HepG2 (cell line): ENCODE results near the gene LBX2. TPM values are rescaled to one million over a fixed set of nuclear protein-coding genes. Genes with fewer than 3 reads are reported as not detected.
A peak's percentile ranks its signal among the peaks of the same experiment; 100 is the strongest.

Experiments
- ATRX ChIP-seq: sonication (generic); formaldehyde crosslinking; IDR thresholded peaks from 2 replicates; pipeline ENCODE4 v1.4.0; 2020; ENCODE audit warnings: missing genetic modification reagents, borderline replicate concordance
- CCDC6 ChIP-seq: sonication (generic); formaldehyde crosslinking; IDR thresholded peaks from 2 replicates; pipeline ENCODE4 v1.8.1; 2022; ENCODE audit warnings: mild to moderate bottlenecking, missing genetic modification reagents, moderate library complexity
- GLMP ChIP-seq: sonication (generic); formaldehyde crosslinking; IDR thresholded peaks from 2 replicates; pipeline ENCODE4 v1.9.0; 2021; ENCODE audit warnings: missing genetic modification reagents, mild to moderate bottlenecking, borderline replicate concordance
- HCFC1 ChIP-seq: fragments of 150-350 bp; IDR thresholded peaks from 2 replicates; pipeline ENCODE4 v1.6.1; 2014; ENCODE audit warnings: low read depth, low read length
- HMGA1 ChIP-seq: sonication (generic); formaldehyde crosslinking; conservative IDR thresholded peaks from 2 replicates; pipeline ENCODE4 v1.4.0; 2020; ENCODE audit warnings: missing genetic modification reagents
- KDM5A ChIP-seq: fragments of 200-600 bp; sonication (generic); IDR thresholded peaks from 2 replicates; pipeline ENCODE4 v1.7.0; 2018; ENCODE audit warnings: antibody characterized with exemption, mild to moderate bottlenecking, low read length, borderline replicate concordance
- MLX ChIP-seq: IDR thresholded peaks from 2 replicates; pipeline ENCODE4 v1.6.1; 2016
- NFIB ChIP-seq: sonication (generic); formaldehyde crosslinking; IDR thresholded peaks from 2 replicates; pipeline ENCODE4 v1.9.0; 2021; ENCODE audit warnings: missing genetic modification reagents, mild to moderate bottlenecking, borderline replicate concordance
- NR2F6 ChIP-seq, 2 experiments: IDR thresholded peaks; 2 replicates each; pipeline ENCODE4 v1.6.1; 2016; ENCODE audit warnings: antibody characterized with exemption in 1 of 2, mild to moderate bottlenecking in 1 of 2
- PAXIP1 ChIP-seq: sonication (generic); formaldehyde crosslinking; conservative IDR thresholded peaks from 2 replicates; pipeline ENCODE4 v1.4.0; 2020; ENCODE audit warnings: mild to moderate bottlenecking, missing genetic modification reagents, moderate library complexity
- PHF20 ChIP-seq: sonication (generic); formaldehyde crosslinking; IDR thresholded peaks from 2 replicates; pipeline ENCODE4 v1.5.0; 2020; ENCODE audit warnings: mild to moderate bottlenecking, missing genetic modification reagents
- POLR2A ChIP-seq, 2 experiments: IDR thresholded peaks; 2 replicates each; pipeline ENCODE4 v1.6.1; 2011; ENCODE audit warnings: low read depth in 2 of 2, low read length in 2 of 2, mild to moderate bottlenecking in 1 of 2, moderate library complexity in 1 of 2; ENCODE audit not compliant: insufficient read depth in 1 of 2
- PRDM4 ChIP-seq: sonication (generic); formaldehyde crosslinking; IDR thresholded peaks from 2 replicates; pipeline ENCODE4 v1.9.0; 2021; ENCODE audit warnings: missing genetic modification reagents, borderline replicate concordance
- SALL1 ChIP-seq: sonication (generic); formaldehyde crosslinking; IDR thresholded peaks from 2 replicates; pipeline ENCODE4 v1.8.0; 2022; ENCODE audit warnings: mild to moderate bottlenecking, missing genetic modification reagents
- TAF1 ChIP-seq: sonication (generic); formaldehyde crosslinking; IDR thresholded peaks from 2 replicates; pipeline ENCODE4 v1.4.0; 2020; ENCODE audit warnings: missing genetic modification reagents
- THRA ChIP-seq: sonication (generic); formaldehyde crosslinking; IDR thresholded peaks from 2 replicates; pipeline ENCODE4 v1.4.0; 2020; ENCODE audit warnings: missing genetic modification reagents, borderline replicate concordance
- U2AF1 ChIP-seq: fragments of 200-400 bp; formaldehyde crosslinking; optimal IDR thresholded peaks from 2 replicates; pipeline ENCODE3; 2017; ENCODE audit warnings: mild to moderate bottlenecking, low read depth, low read length
- YY1 ChIP-seq: IDR thresholded peaks from 2 replicates; pipeline ENCODE4 v1.6.1; 2011; ENCODE audit warnings: low read length, low read depth, moderate library complexity, mild to moderate bottlenecking; ENCODE audit not compliant: insufficient read depth, insufficient replicate concordance
- ZFP82 ChIP-seq: sonication (generic); formaldehyde crosslinking; IDR thresholded peaks from 2 replicates; pipeline ENCODE4 v1.5.1; 2020; ENCODE audit warnings: mild to moderate bottlenecking, missing genetic modification reagents, borderline replicate concordance
- ZNF501 ChIP-seq: sonication (generic); formaldehyde crosslinking; IDR thresholded peaks from 2 replicates; pipeline ENCODE4 v1.5.1; 2020; ENCODE audit warnings: mild to moderate bottlenecking, moderate library complexity, missing genetic modification reagents
- polyA plus RNA-seq, 8 experiments: library from polyadenylated mRNA; depleted of rRNA in 3 of 8; stranded (reverse) in 7 of 8; unstranded in 1 of 8; fragments of >200 nt; fragmentation: Illumina TruSeq in 4 of 8; extraction: Trizol in 4 of 8; gene quantifications; 2 replicates each; pipeline versions ENCODE4 v1.2.1 to v1.2.3, GENCODE V29; 2011 to 2016; ENCODE audit warnings: low read depth in 4 of 8, missing spikeins in 1 of 8, mixed read lengths in 1 of 8; ENCODE audit not compliant: insufficient read depth in 1 of 8
- total RNA-seq, 5 experiments: library from RNA; depleted of rRNA; stranded (reverse); fragments of >200 nt; fragmentation: Illumina TruSeq; extraction: Trizol; gene quantifications; 2 replicates each; pipeline ENCODE4 v1.2.3, GENCODE V29; 2016; ENCODE audit warnings: low read depth in 1 of 5

Gene LBX2
- total and polyA plus RNA-seq, 2 of the 13 experiments (the other 11 are each of a cell fraction or from before 2014, with no cell fraction given), result 6.4 to 8.1 TPM

- TF ChIP-seq NR2F6 (IDR thresholded peaks at IDR 0.05), result no peak
- TF ChIP-seq NR2F6 (CRISPR knock-in tag; IDR thresholded peaks at IDR 0.05), result 0 out of 2 replicates have a peak, but pooled peaks have one; percentile 17
- 0 out of 4 replicates have a peak, but pooled peaks of 1 of the 2 experiments have one; percentile 4 for TF ChIP-seq POLR2A (IDR thresholded peaks at IDR 0.05; ENCODE audit: insufficient read depth in 1 of 2, low read depth in 2 of 2, low read length in 2 of 2)
- TF ChIP-seq HCFC1, result no peak
- TF ChIP-seq KDM5A, result no peak
- no peak for TF ChIP-seq PRDM4 (CRISPR knock-in tag)
- peak; percentile 24; the same call in 1 of the 2 replicates for TF ChIP-seq SALL1
- TF ChIP-seq NFIB, result 0 out of 2 replicates have a peak, but pooled peaks have one; percentile 34
- peak; percentile 10; the same call in 1 of the 2 replicates for TF ChIP-seq ZNF501 (CRISPR knock-in tag)
- no peak for TF ChIP-seq ZFP82 (CRISPR knock-in tag)
- TF ChIP-seq PAXIP1 (CRISPR knock-in tag), result no peak
- TF ChIP-seq THRA (CRISPR knock-in tag), result no peak; the same call in 1 of the 2 replicates
- TF ChIP-seq GLMP (CRISPR knock-in tag), result no peak
- TF ChIP-seq MLX (CRISPR knock-in tag), result no peak
- TF ChIP-seq CCDC6, result no peak
- peak; percentile 36; the same call in 1 of the 2 replicates for TF ChIP-seq TAF1
- peak; percentile 20 for TF ChIP-seq YY1
- peak; percentile 32; the same call in 1 of the 2 replicates for TF ChIP-seq PHF20 (CRISPR knock-in tag)
- 0 out of 2 replicates have a peak, but pooled peaks have one; percentile 12 for TF ChIP-seq ATRX (CRISPR knock-in tag)
- no peak for TF ChIP-seq HMGA1
- peak; percentile 44 for TF ChIP-seq U2AF1
These were observed 1.5 kb downstream of the LBX2 start (continued) for GRCh38 chr2:74497777-74498499.
